Upper lobe of right lung (tissue), 1 donor: Measurements from ENCODE around the gene ZNF438. TPM values are rescaled to one million over a fixed set of nuclear protein-coding genes. Genes with fewer than 3 reads are reported as not detected.

Experiments used
- ATAC-seq: fragments of 200-7000 bp; cut with Tn5 transposase; one replicate; pipeline ENCODE4 v1.9.1; 2020; ENCODE audit warnings: mild to moderate bottlenecking, moderate library complexity
- DNase-seq: peaks from one replicate; pipeline ENCODE4 v3.0.0-alpha.2; 2020
- H3K27ac ChIP-seq: fragments of 200-600 bp; one replicate; pipeline ENCODE4 v1.8.0; 2022
- H3K27me3 ChIP-seq: fragments of 200-600 bp; one replicate; pipeline ENCODE4 v1.8.0; 2022; ENCODE audit warnings: mild to moderate bottlenecking
- H3K36me3 ChIP-seq: fragments of 200-600 bp; one replicate; pipeline ENCODE4 v1.8.0; 2022
- H3K4me1 ChIP-seq: fragments of 200-600 bp; one replicate; pipeline ENCODE4 v1.8.0; 2022
- H3K4me3 ChIP-seq: fragments of 200-600 bp; one replicate; pipeline ENCODE4 v1.8.0; 2022; ENCODE audit warnings: mild to moderate bottlenecking
- H3K9me3 ChIP-seq: fragments of 200-600 bp; one replicate; pipeline ENCODE4 v1.8.0; 2022
- intact Hi-C: fragments of 100-400 bp; cut with DNase I; formaldehyde crosslinking; loops from one replicate; pipeline ENCODE4 v1.11.0; 2022
- total RNA-seq: library from RNA; stranded (reverse); fragmentation: NEBNext Ultra II Directional; extraction: Animal tissue kit (Norgen Biotek cat#: 25700); gene quantifications from one replicate; pipeline ENCODE4 v1.2.1, GENCODE V29; 2021
- TF ChIP-seq, protein P1 (sequence below): fragments of 200-600 bp; IDR thresholded peaks from one replicate; pipeline ENCODE4 v1.8.0; 2022; ENCODE audit warnings: antibody characterized with exemption
- donor health status: DM: no; HTN: yes; CAD: no; lungs with severe emphysema.

The ZNF438 gene
- total RNA-seq, 1 donor from 2014 or later, result 14.4 TPM

DNA sequence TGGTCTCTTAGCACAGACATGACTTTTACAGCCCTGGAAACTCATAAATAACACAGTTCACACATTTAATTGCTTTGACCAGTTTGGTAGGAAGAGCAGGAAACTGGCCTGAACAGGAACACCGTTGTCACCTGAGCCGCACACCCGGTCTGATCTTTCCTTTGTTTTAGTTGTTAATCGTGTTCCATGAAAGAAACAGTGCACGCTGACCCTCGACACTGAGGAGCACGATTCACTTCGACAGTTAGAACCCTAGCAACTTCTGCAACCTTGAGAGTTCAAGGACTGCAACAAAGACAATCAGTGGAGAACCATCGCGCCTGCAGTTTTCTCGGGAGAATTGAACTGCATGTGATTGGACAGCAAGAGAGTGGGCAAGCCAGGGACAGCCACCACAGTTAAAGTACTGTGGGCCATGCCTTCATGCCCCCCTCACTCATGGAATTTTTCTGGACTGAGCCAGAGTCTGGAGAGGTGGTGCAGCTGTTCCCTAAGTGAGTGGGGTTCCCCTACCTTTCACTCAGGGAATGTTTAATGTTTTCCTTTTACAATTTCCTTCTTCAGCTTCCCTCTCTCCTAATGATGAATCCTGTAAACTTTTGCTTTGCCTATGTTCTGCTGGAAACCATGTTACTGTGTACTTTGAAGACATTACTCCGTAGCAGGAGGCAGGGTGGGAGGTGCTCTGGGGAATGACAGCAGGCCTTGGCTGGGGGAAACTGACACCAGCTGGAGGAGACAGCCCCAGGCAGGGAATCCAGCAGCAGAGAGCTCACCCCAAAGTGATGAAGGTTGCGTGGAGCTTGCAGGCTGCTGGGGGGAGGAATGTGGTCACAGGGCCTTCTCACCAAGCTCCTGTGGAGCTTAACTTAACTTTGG is 198.7 kb downstream of the ZNF438 start:
- TF ChIP-seq, protein P1, sequence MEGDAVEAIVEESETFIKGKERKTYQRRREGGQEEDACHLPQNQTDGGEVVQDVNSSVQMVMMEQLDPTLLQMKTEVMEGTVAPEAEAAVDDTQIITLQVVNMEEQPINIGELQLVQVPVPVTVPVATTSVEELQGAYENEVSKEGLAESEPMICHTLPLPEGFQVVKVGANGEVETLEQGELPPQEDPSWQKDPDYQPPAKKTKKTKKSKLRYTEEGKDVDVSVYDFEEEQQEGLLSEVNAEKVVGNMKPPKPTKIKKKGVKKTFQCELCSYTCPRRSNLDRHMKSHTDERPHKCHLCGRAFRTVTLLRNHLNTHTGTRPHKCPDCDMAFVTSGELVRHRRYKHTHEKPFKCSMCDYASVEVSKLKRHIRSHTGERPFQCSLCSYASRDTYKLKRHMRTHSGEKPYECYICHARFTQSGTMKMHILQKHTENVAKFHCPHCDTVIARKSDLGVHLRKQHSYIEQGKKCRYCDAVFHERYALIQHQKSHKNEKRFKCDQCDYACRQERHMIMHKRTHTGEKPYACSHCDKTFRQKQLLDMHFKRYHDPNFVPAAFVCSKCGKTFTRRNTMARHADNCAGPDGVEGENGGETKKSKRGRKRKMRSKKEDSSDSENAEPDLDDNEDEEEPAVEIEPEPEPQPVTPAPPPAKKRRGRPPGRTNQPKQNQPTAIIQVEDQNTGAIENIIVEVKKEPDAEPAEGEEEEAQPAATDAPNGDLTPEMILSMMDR, result no peak
- no peak for DNase-seq
- H3K27ac ChIP-seq, result peak overlapping the region; percentile 55
- no peak overlapping the region for H3K4me3 ChIP-seq
- H3K9me3 ChIP-seq, result no peaks in the 10 kb centered on the region
- ATAC-seq, result peak; percentile 51
- peaks cover 9% of the 10 kb centered on the region for H3K4me1 ChIP-seq
- H3K27me3 ChIP-seq, result no peaks in the 10 kb centered on the region
- intact Hi-C loops, result no loop called here
- no peaks in the 10 kb centered on the region for H3K36me3 ChIP-seq

DNA sequence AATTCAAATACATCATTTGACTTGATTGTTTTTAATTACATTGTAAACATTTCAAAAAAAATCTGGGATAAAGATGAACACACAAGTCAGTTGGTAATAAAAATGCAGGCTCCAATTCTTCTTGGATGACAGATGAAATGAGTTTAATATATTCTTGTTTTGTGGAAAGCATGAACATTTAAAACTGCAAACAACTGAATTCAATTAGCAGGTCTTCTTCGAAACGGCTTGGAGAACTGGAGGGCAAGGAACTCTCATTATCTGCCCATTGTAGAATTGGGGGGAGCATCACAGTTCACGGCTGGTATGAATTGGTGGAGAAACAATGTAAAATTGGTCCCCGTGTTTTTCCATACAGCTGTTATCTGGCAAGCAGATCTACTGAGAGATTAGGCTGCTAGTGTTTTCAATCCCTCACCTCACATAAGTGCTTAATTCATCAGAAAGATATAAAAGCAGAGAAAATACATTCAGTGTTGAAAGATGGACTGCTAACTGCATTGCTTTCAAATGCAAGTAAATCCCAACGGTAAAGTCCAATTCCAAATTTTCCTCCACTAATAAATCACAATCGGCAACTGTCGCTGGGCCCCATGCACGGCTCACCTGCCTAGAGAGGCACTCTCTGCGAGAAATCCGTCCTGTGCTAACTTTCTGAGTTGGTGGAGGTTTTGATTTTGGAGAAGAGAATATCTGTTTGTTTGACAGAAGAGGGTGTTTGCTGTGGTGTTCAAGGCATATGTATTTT is 199.5 kb downstream of the ZNF438 start:
- ATAC-seq (no peak), DNase-seq (no peak)
- no peak overlapping the region for H3K27ac ChIP-seq
- H3K4me3 ChIP-seq, result no peak overlapping the region
- H3K27me3 ChIP-seq, result no peaks in the 10 kb centered on the region
- TF ChIP-seq, protein P1, result no peak
- intact Hi-C loops, result no loop called here
- H3K4me1 ChIP-seq, result peaks cover 9% of the 10 kb centered on the region
- H3K9me3 ChIP-seq, result no peaks in the 10 kb centered on the region
- H3K36me3 ChIP-seq, result no peaks in the 10 kb centered on the region

DNA sequence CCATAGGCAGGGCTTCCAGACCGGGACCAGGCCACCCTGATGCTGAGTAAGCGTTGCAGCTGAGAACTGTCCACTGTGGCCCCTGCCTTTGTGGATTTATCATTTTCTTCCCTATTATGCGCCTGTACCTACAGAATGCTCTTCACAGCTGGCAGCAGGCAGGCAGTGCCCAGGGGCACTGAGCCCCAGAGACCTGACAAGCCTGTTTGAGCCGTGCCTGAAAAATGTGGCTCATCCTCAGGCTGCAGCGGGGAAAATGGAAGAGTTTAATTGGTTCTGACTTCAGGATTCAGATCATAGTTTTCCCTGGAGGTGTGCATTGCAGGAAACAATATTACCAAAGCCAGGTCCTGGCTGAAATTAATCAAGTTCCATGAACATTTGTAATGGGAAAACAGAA is 200.2 kb downstream of the ZNF438 start:
- Histone ChIP-seq H3K4me3 (no peak overlapping the region), H3K27me3 (no peaks in the 10 kb centered on the region), H3K27ac (no peak overlapping the region), H3K9me3 (no peaks in the 10 kb centered on the region), H3K36me3 (no peaks in the 10 kb centered on the region), H3K4me1 (peaks cover 9% of the 10 kb centered on the region)
- DNase-seq, result no peak
- intact Hi-C loops, result no loop called here
- ATAC-seq, result no peak
- TF ChIP-seq, protein P1, result no peak

DNA sequence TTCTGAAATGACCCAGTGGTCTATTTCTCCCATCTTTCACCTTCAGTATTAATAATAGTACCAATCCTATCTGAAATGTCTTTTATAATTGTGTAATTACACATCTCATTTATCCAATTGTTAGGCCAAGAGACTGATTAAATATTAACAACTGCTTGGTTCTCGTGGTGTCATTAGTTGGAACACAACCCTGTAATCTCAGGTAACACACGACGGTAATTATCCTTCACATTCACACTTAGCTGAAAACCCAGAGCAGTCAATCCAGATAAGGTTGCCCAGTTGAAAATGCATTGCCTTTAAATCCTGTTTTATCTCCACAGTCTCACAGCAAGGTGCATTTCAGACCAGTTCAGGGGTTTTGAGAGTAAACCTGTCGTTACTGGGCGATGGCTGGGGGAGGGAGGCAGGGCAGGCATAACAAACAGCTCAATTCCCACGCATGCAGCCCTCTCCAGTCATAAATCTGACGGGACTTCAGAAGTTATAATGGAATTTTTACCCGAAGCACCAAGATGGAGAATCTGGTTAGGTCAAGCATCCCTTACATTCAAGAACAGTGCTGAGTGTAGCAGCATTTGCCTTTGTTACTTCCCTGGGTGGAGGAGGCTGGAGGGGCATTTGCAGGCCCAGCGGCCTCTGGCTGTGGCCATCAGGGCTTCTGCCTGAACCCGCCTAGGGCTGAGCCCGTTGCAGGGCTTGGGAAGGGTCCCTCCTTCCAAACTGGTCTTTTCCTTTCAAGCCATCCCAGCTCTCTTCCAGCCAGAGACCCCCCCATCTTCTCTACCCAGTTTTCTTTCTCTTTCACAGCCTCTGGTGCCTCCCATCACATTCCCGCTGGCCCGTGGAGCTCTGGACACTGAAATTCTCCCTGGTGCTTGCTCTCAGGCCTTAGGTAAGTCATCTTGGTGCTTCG is 201.1 kb downstream of the ZNF438 start:
- no peak for DNase-seq
- no peak overlapping the region for H3K27ac ChIP-seq

DNA sequence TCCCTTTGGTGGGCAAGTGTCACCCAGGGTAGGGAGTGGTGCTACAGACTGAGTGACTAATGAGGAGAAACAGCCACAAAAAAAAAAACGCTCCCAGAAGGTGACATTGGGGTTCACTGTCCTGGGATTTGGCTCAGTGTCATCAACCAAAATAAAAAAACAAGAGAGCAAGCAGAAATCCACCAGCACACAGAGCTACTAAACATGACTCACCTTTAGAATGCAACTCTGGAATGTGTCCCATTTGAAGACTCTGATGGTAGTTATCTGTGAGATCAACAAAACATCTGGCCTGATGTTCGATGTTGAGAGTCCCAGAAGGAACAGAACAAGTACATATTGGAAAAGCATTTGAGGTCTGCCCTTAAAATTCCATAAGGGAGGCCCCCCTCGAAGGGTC is 201.8 kb downstream of the ZNF438 start:
- Histone ChIP-seq H3K4me3 (no peak overlapping the region), H3K27ac (no peak overlapping the region), H3K27me3 (no peaks in the 10 kb centered on the region), H3K36me3 (no peaks in the 10 kb centered on the region), H3K4me1 (peaks cover 9% of the 10 kb centered on the region), H3K9me3 (no peaks in the 10 kb centered on the region)
- ATAC-seq (no peak), DNase-seq (no peak)
- TF ChIP-seq, protein P1, result no peak
- intact Hi-C loops, result no loop called here

More for the DNA sequence above, 201.1 kb downstream of the ZNF438 start:
- Histone ChIP-seq H3K4me3 (no peak overlapping the region), H3K36me3 (no peaks in the 10 kb centered on the region), H3K9me3 (no peaks in the 10 kb centered on the region), H3K27me3 (no peaks in the 10 kb centered on the region), H3K4me1 (peaks cover 9% of the 10 kb centered on the region)
- ATAC-seq, result no peak
- TF ChIP-seq, protein P1, result no peak
- intact Hi-C loops, result no loop called here
